Measurements from ENCODE around the gene STRA6.

GRCh38 chr15:74165461-74165860 is 37.1 kb downstream of the STRA6 start:
- TF ChIP-seq CTCF (IDR thresholded peaks at IDR 0.05) (no peak), EP300 (IDR thresholded peaks at IDR 0.05) (no peak), POLR2A (IDR thresholded peaks at IDR 0.05; ENCODE audit: low read depth) (no peak), POLR2AphosphoS5 (IDR thresholded peaks at IDR 0.05) (no peak)

All from esophagus muscularis mucosa (tissue), 4 donors.